LNCAP (cell line): ENCODE measurements around the gene JAKMIP2.

Source experiments
- TF ChIP-seq, protein P1 (sequence below): fragments of 450-650 bp; IDR thresholded peaks from 2 replicates; pipeline ENCODE4 v1.5.1; 2017; ENCODE audit warnings: mild to moderate bottlenecking

JAKMIP2 gene

GRCh38 chr5:147699496-147700088 lies 82.9 kb downstream of the JAKMIP2 start:
- TF ChIP-seq, protein P1, sequence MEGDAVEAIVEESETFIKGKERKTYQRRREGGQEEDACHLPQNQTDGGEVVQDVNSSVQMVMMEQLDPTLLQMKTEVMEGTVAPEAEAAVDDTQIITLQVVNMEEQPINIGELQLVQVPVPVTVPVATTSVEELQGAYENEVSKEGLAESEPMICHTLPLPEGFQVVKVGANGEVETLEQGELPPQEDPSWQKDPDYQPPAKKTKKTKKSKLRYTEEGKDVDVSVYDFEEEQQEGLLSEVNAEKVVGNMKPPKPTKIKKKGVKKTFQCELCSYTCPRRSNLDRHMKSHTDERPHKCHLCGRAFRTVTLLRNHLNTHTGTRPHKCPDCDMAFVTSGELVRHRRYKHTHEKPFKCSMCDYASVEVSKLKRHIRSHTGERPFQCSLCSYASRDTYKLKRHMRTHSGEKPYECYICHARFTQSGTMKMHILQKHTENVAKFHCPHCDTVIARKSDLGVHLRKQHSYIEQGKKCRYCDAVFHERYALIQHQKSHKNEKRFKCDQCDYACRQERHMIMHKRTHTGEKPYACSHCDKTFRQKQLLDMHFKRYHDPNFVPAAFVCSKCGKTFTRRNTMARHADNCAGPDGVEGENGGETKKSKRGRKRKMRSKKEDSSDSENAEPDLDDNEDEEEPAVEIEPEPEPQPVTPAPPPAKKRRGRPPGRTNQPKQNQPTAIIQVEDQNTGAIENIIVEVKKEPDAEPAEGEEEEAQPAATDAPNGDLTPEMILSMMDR, result no peak

GRCh38 chr5:147697380-147697779 lies 85.1 kb downstream of the JAKMIP2 start:
- TF ChIP-seq, protein P1, result no peak

- TF ChIP-seq, protein P1, result no peak
Observed at GRCh38 chr5:147694772-147695171, 87.8 kb downstream of the JAKMIP2 start.

GRCh38 chr5:147693233-147693632 lies 89.3 kb downstream of the JAKMIP2 start:
- TF ChIP-seq, protein P1, result no peak

- TF ChIP-seq, protein P1, result no peak
Observed at GRCh38 chr5:147691130-147691529, 91.4 kb downstream of the JAKMIP2 start.

DNA sequence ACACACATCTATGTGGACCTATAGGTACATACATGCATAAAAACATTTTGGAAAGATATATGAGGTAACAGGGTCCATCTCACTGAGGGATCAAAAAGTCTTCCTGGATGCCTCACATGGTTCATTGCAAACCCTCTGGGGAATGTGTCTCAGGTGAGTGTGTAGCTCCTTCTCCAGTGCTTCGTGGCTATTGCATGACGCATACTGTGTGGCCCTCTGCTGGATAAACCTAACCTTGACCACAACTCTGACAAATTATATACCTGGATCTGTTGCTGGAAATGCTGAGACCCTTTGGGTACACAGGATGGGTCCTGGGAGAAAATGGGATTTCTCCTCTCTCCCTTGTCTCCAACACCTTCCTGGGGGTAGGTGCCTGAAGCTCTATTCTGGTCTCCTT lies 91.9 kb downstream of the JAKMIP2 start:
- TF ChIP-seq, protein P1, result peak; percentile 26; the same call in 1 of the 2 replicates

DNA sequence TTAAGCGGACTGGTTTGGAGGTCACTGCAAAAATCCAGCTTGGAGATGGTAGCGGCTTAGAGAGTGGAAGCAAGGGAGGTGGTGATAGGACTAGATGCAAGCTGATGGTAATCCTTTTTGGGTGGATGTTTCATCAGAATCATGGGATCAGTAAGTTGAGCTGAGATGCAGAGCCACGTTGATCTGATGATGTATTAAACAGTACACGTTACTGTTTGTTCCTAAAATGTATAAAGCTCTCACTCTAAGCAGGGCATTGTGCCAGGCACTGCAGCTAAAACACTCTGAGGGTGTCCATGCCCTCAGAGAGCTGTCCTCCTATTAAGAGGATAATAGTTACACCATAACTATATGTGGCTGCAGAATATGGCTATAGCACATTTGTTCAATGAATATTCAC lies 93.1 kb downstream of the JAKMIP2 start:
- TF ChIP-seq, protein P1, result no peak
